Forelimb muscle (tissue), 1 donor: ENCODE results near the gene SUN2. TPM values are rescaled to one million over a fixed set of nuclear protein-coding genes. Genes with fewer than 3 reads are reported as not detected.

Experiments used
- DNase-seq: peaks from one replicate; pipeline ENCODE4 v3.0.0-alpha.2; 2013; ENCODE audit warnings: low read depth
- polyA plus RNA-seq: library from polyadenylated mRNA; unstranded; fragments of 120-200 nt; gene quantifications from one replicate; pipeline ENCODE4 v1.2.1, GENCODE V29; 2013; ENCODE audit not compliant: insufficient read length

The SUN2 gene
- polyA plus RNA-seq, 1 donor, result 50.6 TPM

GRCh38 chr22:38735465-38736256, 20.1 kb downstream of the SUN2 start:
- DNase-seq, result no peak

- DNase-seq, result no peak
Measured at GRCh38 chr22:38735126-38735464, 20.7 kb downstream of the SUN2 start.

- DNase-seq, result no peak
Measured at GRCh38 chr22:38734421-38735100, 21.2 kb downstream of the SUN2 start.

- no peak for DNase-seq
Measured at GRCh38 chr22:38733724-38734381, 21.9 kb downstream of the SUN2 start.

GRCh38 chr22:38733329-38733723, 22.5 kb downstream of the SUN2 start:
- no peak for DNase-seq

GRCh38 chr22:38732251-38732815, 23.5 kb downstream of the SUN2 start:
- DNase-seq, result no peak

- no peak for DNase-seq
Measured at GRCh38 chr22:38731703-38732161, 24.1 kb downstream of the SUN2 start.

GRCh38 chr22:38730411-38730871, 25.4 kb downstream of the SUN2 start:
- DNase-seq, result no peak

GRCh38 chr22:38729946-38730345, 25.9 kb downstream of the SUN2 start:
- DNase-seq, result no peak

GRCh38 chr22:38728871-38729796, 26.7 kb downstream of the SUN2 start:
- no peak for DNase-seq

GRCh38 chr22:38727530-38728451, 28.0 kb downstream of the SUN2 start:
- no peak for DNase-seq

GRCh38 chr22:38727123-38727522, 28.7 kb downstream of the SUN2 start:
- DNase-seq, result no peak

- no peak for DNase-seq
Measured at GRCh38 chr22:38725900-38726655, 29.7 kb downstream of the SUN2 start.

GRCh38 chr22:38724926-38725571, 30.7 kb downstream of the SUN2 start:
- no peak for DNase-seq

- no peak for DNase-seq
Measured at GRCh38 chr22:38724176-38724575, 31.6 kb downstream of the SUN2 start.

GRCh38 chr22:38721551-38721950, 34.2 kb downstream of the SUN2 start:
- no peak for DNase-seq

- DNase-seq, result no peak
Measured at GRCh38 chr22:38720350-38720749, 35.4 kb downstream of the SUN2 start.

GRCh38 chr22:38719196-38719595, 36.6 kb downstream of the SUN2 start:
- DNase-seq, result no peak

- DNase-seq, result no peak
Measured at GRCh38 chr22:38718414-38718813, 37.4 kb downstream of the SUN2 start.
